Measurements from ENCODE around the gene LEFTY2. TPM values are rescaled to one million over a fixed set of nuclear protein-coding genes. Genes with fewer than 3 reads are reported as not detected.

Gene LEFTY2
- total and polyA plus RNA-seq, 9 of the 15 experiments (the other 6 are each of a cell fraction or from before 2014, with no cell fraction given) = 0.04 to 0.14 TPM; not detected in 7

DNA sequence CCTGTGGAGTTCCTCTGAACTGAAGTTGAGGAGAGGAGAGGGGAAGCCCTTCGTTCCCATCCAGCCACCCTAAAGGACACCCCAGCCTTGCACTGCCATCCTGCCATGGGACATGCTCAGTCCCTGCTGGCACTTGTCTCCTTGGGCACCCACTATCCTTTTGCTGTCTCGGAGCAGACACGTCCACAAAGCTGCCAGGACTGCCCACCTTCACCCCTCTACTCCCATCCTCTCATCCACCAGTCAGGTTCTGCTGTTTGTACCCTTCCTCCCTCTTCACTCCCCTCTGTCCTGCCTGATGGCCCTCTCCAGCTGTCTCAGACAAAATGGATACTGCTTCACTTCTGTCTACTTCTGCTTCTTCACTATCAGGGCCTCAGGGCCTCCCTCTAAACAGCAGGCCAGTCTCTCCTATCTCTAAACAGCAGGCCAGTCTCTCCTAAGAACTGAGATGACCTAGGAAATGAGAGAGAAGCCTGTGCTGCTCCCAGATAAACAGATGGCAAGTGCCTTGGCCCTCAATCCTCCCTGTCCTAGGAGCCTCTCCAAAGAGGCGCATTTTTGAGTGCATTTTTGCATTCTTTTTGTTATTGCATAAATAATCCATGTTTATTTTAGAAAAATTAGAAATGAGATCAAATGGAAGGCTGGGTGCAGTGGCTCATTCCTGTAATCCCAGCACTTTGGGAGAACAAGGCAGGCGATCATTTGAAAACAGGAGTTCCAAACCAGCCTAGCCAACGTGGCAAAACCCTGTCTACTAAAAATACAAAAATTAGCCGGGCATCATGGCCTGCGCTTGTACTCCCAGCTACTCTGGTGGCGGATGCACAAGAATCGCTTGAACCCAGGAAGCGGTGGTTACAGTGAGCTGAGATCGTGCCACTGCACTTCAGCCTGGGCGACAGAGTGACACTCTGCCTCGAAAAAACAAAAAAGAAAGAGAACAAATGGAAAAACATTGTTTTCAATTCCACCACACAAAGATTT, 12.5 kb downstream of the LEFTY2 start (continued):
- TF ChIP-seq NR2F6 (CRISPR knock-in tag; IDR thresholded peaks at IDR 0.05) (0 out of 2 replicates have a peak, but pooled peaks have one; percentile 31), ZNF347 (CRISPR knock-in tag; IDR thresholded peaks at IDR 0.05; ENCODE audit: low read depth) (no peak), ZBTB7A (IDR thresholded peaks at IDR 0.05; ENCODE audit: borderline replicate concordance, control insufficient read depth, low read depth, low read length) (no peak), AFF4 (CRISPR knock-in tag; IDR thresholded peaks at IDR 0.05) (peak; percentile 86), ZFX (CRISPR knock-in tag; IDR thresholded peaks at IDR 0.05) (peak; percentile 96), BRD9 (IDR thresholded peaks at IDR 0.05; ENCODE audit: low read depth, partially characterized antibody) (peak; percentile 99), GATAD2B (IDR thresholded peaks at IDR 0.05; ENCODE audit: borderline replicate concordance) (peak; percentile 39; the same call in 1 of the 2 replicates), NFIC (IDR thresholded peaks at IDR 0.05) (peak; percentile 99), KDM5B (IDR thresholded peaks at IDR 0.05; ENCODE audit: insufficient replicate concordance, low read depth, low read length) (peak; percentile 78), TEAD2 (tag; IDR thresholded peaks at IDR 0.05) (peak; percentile 33), ZNF224 (CRISPR knock-in tag; IDR thresholded peaks at IDR 0.05) (no peak), TCF7 (IDR thresholded peaks at IDR 0.05; ENCODE audit: borderline replicate concordance) (0 out of 2 replicates have a peak, but pooled peaks have one; percentile 21), ZNF133 (CRISPR knock-in tag; IDR thresholded peaks at IDR 0.05) (peak; percentile 79; the same call in 1 of the 2 replicates), DACH1 (IDR thresholded peaks at IDR 0.05; ENCODE audit: partially characterized antibody) (peak; percentile 91), BRD4 (IDR thresholded peaks at IDR 0.05) (peak; percentile 61; the same call in 1 of the 2 replicates), EP300 (IDR thresholded peaks at IDR 0.05; ENCODE audit: low read length) (peak; percentile 99)
- TF ChIP-seq, protein P1, sequence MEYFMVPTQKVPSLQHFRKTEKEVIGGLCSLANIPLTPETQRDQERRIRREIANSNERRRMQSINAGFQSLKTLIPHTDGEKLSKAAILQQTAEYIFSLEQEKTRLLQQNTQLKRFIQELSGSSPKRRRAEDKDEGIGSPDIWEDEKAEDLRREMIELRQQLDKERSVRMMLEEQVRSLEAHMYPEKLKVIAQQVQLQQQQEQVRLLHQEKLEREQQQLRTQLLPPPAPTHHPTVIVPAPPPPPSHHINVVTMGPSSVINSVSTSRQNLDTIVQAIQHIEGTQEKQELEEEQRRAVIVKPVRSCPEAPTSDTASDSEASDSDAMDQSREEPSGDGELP (CRISPR knock-in tag; IDR thresholded peaks at IDR 0.05; ENCODE audit: borderline replicate concordance) = peak; percentile 97
- TF ChIP-seq, protein P2, sequence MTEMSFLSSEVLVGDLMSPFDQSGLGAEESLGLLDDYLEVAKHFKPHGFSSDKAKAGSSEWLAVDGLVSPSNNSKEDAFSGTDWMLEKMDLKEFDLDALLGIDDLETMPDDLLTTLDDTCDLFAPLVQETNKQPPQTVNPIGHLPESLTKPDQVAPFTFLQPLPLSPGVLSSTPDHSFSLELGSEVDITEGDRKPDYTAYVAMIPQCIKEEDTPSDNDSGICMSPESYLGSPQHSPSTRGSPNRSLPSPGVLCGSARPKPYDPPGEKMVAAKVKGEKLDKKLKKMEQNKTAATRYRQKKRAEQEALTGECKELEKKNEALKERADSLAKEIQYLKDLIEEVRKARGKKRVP (CRISPR knock-in tag; IDR thresholded peaks at IDR 0.05) = peak; percentile 76
- TF ChIP-seq, protein P3, sequence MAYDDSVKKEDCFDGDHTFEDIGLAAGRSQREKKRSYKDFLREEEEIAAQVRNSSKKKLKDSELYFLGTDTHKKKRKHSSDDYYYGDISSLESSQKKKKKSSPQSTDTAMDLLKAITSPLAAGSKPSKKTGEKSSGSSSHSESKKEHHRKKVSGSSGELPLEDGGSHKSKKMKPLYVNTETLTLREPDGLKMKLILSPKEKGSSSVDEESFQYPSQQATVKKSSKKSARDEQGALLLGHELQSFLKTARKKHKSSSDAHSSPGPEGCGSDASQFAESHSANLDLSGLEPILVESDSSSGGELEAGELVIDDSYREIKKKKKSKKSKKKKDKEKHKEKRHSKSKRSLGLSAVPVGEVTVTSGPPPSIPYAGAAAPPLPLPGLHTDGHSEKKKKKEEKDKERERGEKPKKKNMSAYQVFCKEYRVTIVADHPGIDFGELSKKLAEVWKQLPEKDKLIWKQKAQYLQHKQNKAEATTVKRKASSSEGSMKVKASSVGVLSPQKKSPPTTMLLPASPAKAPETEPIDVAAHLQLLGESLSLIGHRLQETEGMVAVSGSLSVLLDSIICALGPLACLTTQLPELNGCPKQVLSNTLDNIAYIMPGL (CRISPR knock-in tag; IDR thresholded peaks at IDR 0.05) = no peak
